ENCODE measurements around the gene NT5DC1. TPM values are rescaled to one million over a fixed set of nuclear protein-coding genes. Genes with fewer than 3 reads are reported as not detected.

NT5DC1 gene
- total and polyA plus RNA-seq, 12 donors: 13.7 to 90.9 (median 36.3) TPM

- intact Hi-C loops (cut with DNase I): no loop called here
- H3K27ac ChIP-seq: no peak overlapping the region
- H3K27me3 ChIP-seq: no peaks in the 10 kb centered on the region
- H3K36me3 ChIP-seq (replicated peaks in 1 of 2): no peaks in the 10 kb centered on the region
- H3K9me3 ChIP-seq (replicated peaks in 1 of 3): no peaks in the 10 kb centered on the region
- DNase-seq: no peak
- WGBS, 4 donors: 67 to 87% (median 79%) methylated on average over 5 of the region's 5 CpGs
- TF ChIP-seq CTCF (IDR thresholded peaks at IDR 0.05) (no peak), POLR2A (IDR thresholded peaks at IDR 0.05) (no peak)
- no peak overlapping the region for H3K4me3 ChIP-seq
- H3K4me1 ChIP-seq (replicated peaks in 1 of 2): peaks cover 0 to 6% of the 10 kb centered on the region in 2 donors
Observed at GRCh38 chr6:116218866-116219265, 118.2 kb downstream of the NT5DC1 start.

- H3K4me3 ChIP-seq: no peak overlapping the region
- intact Hi-C loops (cut with DNase I): no loop called here
- H3K4me1 ChIP-seq (replicated peaks in 1 of 2): peaks cover 0 to 6% of the 10 kb centered on the region in 2 donors
- WGBS, 4 donors: 72 to 79% (median 77%) methylated on average over 3 of the region's 3 CpGs
- no peaks in the 10 kb centered on the region for H3K27me3 ChIP-seq
- DNase-seq: no peak
- H3K36me3 ChIP-seq (replicated peaks in 1 of 2): no peaks in the 10 kb centered on the region
- no peak overlapping the region for H3K27ac ChIP-seq
- no peak for TF ChIP-seq CTCF (IDR thresholded peaks at IDR 0.05)
- TF ChIP-seq POLR2A (IDR thresholded peaks at IDR 0.05): no peak
- H3K9me3 ChIP-seq (replicated peaks in 1 of 3): no peaks in the 10 kb centered on the region
Observed at GRCh38 chr6:116221067-116221466, 120.4 kb downstream of the NT5DC1 start.

- WGBS, 4 donors: 90 to 96% (median 95%) methylated on average over 2 of the region's 2 CpGs
- intact Hi-C loops (cut with DNase I): no loop called here
Observed at GRCh38 chr6:116221911-116222310, 121.3 kb downstream of the NT5DC1 start.

GRCh38 chr6:116223355-116223754 lies 122.7 kb downstream of the NT5DC1 start:
- 82 to 88% (median 84%) methylated on average over 3 of the region's 3 CpGs for WGBS, 4 donors
- no peaks in the 10 kb centered on the region for H3K36me3 ChIP-seq (replicated peaks in 1 of 2)
- DNase-seq: no peak
- H3K4me3 ChIP-seq: no peak overlapping the region
- H3K9me3 ChIP-seq (replicated peaks in 1 of 3): no peaks in the 10 kb centered on the region
- no peak overlapping the region for H3K27ac ChIP-seq
- intact Hi-C loops (cut with DNase I): no loop called here
- no peaks in the 10 kb centered on the region for H3K27me3 ChIP-seq
- TF ChIP-seq POLR2A (IDR thresholded peaks at IDR 0.05) (no peak), CTCF (IDR thresholded peaks at IDR 0.05) (no peak)
- no peaks in the 10 kb centered on the region for H3K4me1 ChIP-seq (replicated peaks in 1 of 2)

More at GRCh38 chr6:116221911-116222310, 121.3 kb downstream of the NT5DC1 start:
- no peak overlapping the region for H3K27ac ChIP-seq
- peaks cover 0 to 5% of the 10 kb centered on the region in 2 donors for H3K4me1 ChIP-seq (replicated peaks in 1 of 2)
- H3K27me3 ChIP-seq: no peaks in the 10 kb centered on the region
- no peaks in the 10 kb centered on the region for H3K9me3 ChIP-seq (replicated peaks in 1 of 3)
- H3K4me3 ChIP-seq: no peak overlapping the region
- TF ChIP-seq CTCF (IDR thresholded peaks at IDR 0.05) (no peak), POLR2A (IDR thresholded peaks at IDR 0.05) (no peak)
- DNase-seq: no peak
- H3K36me3 ChIP-seq (replicated peaks in 1 of 2): no peaks in the 10 kb centered on the region

All from adrenal gland (tissue), 12 donors.